OCI-M1 (cell line): ENCODE data around the gene DDR2.

Experiments used
- DNase-seq: peaks from one replicate; lab custom pipeline; 2025; lab: John Stamatoyannopoulos, UW

The DDR2 gene

DNA sequence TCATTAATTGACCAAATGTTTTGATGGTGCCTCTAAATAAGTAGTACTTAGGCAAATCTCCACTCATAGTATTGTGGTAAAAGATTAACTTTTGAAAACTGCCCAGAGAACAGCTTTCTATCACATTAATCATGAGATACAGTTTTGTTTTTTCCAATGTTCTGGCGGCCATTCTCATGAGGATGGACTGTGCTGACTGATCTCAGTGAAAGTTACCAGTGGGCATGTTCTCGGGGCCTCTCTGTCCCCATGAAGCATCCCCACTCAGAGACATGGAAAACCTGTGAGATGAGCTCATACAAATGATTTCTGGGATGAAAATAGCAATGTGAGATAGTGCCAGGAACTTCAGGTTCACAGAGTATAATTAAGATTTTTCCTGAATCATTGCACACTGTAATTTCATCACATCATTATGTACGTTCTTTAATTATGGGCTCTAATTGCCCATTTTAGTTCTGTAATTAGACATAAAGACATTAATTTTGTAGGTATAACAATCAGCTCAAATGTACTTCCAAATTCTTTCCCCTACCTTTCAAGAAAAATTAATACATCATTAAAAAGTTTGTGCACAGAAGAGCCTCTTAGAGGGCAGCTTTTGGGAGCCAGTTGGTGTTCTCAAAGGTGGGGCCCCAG, 40.5 kb downstream of the DDR2 start:
- DNase-seq, result no peak

DNA sequence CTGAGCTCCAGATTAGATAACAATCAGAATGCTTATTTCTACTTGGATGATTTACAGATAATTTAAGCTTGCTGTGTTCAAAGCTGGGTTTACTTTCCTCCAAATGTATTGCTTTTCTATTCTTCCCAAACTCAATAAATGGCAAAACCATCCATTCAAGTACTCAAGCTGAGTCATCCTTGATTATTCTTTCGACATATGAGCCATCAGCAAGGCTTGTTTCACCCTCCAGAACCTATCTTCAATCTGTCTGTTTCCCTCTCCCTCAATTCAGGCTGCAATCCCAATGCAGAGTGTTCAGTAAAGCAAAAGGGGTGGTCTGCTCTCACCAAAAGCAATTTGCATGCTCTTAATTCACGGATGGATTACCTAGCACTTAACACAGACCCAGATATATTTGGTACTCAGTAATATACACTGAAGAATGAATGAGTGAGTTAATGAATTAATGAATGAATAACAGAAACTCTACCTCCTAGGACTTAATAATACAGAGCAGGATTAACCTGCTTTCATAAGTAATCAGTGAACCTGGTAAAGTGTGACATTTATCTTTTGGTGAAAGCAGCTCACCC, 41.9 kb downstream of the DDR2 start:
- no peak for DNase-seq

DNA sequence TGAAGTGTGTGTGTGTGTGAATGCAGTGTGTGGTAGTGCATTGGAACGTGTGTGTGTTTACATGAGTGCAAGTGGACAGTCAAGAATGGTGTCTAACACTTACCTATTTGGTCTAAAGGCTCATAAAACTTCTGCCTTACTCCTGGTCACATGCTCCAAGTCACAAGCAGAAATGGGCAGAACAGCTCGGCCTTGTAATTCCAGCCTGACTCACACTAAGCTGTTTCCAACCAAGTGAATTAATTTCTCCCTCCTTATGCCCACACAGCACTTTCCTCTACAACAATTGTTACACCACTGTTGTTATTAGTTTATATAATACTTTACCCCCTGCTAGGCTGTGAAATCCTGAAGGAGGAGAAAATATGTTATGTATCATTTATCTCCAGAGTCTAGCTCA, 43.8 kb downstream of the DDR2 start:
- no peak for DNase-seq

DNA sequence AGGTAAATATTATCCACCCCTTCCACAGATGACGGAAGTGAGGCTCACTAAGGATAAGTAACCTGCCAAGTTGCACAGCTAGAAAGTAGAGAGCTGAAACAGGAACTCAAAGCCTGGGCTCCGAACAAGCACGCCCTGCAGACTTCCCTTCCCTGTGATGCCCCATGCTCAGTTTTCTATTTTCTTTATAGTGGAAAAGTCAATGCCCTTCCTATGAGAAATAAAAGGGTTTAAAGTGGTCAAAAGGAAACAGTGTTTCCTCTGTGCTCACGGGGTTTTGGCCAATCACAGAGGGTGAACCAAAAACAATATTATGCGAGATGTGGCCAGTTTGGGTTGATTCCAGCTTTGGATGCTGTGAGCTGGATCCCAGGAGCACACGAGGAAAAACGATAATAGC, 44.5 kb downstream of the DDR2 start:
- DNase-seq, result no peak

DNA sequence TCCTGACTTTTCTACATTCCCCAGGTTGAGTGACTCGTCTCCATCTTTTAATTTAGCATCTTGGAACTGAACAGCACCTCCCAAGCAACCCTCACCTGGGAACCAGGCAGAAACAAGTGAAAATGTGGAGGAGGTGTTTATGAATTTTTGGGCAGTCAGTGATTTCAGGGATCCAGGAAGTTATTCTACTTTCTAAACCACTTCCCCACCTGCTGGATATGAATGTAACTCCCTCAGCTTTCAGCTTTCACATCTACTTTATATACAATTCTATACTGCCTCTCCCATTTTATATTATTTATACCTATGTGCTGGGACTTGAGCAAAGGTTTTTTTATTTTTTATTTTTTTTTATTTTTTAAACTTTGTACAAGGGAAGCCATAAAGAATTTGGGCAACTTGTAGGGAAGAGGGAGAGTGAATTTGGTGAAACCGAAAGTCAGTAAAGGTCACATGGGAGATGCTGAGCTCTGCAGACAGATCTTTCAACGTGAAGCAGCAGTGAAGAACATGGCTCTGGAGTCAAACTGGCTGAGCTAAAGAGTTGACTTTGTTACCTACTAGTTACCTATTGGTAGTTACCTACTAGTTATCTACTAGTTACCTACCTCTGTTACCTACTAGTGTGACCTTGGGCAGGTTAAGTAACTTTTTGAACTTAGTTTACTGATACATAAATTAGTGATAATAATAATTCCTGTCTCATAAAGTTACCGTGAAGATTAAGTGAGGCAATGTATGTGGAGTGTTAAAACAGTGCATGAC, 45.5 kb downstream of the DDR2 start:
- peak; percentile 21 for DNase-seq

DNA sequence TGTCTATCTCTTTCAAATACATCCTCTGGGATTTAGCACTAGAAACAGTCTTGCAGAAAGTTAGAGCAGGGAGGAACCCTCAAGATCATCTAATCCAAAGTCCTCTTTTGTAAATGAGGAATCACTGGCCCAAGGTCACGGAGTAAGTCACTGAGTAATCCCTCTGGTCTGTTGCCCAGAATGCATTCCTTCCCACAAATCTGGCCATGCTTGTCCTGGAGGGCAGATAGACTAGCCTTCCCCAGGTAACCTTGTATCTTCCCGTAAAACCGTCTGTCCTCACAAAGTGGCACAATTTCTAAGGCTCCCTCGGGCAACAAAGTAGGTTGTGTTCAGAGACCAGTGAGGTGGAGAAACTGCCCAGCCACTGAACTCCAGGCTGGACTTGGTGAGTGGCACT, 46.2 kb downstream of the DDR2 start:
- DNase-seq, result no peak

DNA sequence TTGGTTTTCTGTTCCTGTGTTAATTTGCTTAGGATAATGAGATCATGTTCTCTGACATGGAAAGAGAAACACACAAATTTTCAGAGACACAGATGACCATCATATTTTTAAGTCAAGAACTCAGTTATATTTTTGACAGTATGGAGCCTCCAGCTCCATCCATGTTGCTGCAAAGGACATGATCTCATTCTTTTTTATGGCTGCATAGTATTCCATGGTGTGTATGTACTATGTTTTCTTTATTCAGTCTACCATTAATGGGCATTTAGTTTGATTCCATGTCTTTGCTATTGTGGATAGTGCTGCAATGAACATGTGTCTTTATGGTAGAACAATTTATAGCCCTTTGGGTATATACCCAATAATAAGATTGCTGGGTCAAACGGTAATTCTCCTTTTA, 47.0 kb downstream of the DDR2 start:
- no peak for DNase-seq

DNA sequence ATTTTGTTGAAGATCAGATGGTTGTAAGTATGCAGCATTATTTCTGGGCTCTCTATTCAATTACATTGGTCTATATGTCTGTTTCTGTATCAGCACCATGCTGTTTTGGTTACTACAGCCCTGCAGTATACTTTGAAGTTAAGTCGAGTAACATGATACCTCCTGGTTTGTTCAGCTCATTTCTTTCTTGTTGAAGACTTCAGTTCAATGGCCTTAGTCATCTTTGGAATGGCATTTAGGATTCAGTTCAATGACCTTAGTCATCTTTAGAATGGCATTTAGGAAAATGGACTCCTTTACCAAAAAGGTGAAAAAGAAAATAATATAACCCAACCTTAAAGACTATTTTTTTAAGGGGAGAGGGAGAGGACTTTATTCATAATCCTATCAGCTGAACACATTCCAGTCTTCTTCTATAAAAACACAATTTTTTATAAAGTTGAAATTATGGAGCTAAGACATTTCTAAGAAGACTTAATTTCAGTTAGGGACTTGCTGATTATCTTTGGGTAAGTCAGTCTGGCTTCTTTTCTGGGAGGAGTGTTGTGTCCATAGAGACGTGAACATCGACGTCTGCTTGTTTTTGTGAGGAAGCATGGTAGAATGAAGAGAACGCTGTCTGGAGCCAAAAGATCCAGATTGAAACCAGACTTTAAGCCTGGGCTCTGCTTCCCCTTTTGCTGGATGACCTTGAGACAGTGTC, 48.3 kb downstream of the DDR2 start:
- DNase-seq, result no peak

DNA sequence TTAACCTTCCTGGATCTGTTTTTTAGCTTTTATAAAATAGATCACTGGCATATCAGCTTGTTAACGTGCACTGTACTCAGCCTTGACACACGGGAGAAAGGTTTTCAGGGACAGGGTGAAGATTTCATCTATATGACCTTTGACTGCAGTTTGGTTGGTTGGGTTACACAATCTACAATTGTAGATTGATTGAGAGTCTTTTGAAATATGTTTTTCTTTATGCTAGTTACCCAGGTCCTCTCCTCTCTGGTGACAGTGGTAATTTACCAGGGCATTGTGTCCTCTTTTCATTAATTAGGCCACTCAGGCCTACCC, 48.8 kb downstream of the DDR2 start:
- DNase-seq, result no peak

DNA sequence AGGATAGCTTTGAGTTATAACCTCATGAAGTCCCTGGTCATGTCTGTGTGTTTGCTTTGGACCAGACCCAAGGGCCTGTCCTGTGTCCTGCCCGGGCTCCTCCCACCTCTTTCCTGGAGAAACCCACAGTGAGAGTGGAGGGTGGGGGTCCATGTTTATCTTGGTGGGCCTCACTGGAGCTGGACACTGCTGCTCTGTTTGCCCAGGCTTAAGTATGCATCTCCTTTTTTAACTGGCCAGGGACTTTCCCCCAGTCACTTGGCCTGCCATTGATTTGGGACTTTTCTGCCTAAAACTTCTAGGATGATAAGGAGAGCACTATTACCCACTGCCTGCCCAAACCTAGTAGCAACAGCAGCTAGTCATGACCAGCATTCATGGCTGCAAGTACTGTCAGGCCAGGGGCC, 49.8 kb downstream of the DDR2 start:
- DNase-seq, result no peak

DNA sequence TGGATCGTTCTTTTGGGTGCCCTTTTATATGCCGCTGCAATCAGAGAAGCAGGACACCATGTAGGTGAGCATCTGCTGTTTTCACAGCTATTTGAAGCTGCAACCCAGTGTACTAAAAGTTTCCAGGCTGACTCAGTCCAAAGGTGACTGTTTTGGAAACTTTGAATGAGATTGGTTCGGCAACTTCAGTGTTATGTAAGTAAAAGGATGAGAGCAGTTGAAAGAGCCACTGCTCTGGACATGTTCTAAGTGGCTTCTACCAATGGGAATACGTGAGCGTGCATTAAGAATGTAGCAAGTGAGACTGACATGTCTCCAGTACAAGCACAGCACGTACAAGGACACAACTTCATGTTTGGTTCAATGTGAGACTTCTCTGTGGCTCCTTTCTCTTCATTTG, 55.6 kb downstream of the DDR2 start:
- no peak for DNase-seq

DNA sequence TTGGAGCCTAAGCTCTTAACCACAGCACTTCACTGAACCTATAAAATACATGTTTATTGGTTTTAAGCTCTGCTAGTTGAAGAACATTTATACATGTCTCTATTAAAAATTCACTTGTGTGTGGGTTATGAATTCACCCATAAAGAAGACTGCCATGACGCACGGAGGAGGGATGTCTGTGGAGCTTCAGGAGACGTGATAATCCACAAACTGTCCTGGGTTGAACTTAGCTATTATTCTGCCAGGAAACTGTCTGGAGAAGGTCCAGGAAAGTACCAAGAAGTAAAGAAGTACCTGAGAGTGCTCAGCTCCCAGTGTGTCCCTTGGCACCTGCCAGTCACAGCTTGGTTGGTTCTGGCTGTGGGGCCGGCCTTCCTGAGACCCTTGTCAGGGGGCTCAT, 56.3 kb downstream of the DDR2 start:
- no peak for DNase-seq

DNA sequence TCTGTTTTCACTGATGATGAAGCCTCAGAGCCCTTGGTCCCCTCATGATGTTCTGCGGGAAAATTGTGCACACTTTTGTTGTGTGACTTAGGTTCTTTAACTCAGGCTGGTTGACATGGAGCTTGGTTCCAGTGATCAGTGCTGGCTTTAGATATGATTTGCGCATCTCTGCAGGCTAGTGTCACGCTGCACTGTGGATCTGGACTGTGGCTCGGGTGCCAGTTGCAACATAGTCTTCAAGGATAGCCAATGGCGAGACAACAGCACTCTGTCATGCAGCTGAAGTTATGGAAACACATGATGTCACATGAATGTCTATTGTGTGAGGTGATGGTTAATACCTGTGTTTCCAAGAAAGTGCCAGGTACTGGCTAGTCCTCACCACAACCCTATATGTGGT, 56.7 kb downstream of the DDR2 start:
- no peak for DNase-seq

DNA sequence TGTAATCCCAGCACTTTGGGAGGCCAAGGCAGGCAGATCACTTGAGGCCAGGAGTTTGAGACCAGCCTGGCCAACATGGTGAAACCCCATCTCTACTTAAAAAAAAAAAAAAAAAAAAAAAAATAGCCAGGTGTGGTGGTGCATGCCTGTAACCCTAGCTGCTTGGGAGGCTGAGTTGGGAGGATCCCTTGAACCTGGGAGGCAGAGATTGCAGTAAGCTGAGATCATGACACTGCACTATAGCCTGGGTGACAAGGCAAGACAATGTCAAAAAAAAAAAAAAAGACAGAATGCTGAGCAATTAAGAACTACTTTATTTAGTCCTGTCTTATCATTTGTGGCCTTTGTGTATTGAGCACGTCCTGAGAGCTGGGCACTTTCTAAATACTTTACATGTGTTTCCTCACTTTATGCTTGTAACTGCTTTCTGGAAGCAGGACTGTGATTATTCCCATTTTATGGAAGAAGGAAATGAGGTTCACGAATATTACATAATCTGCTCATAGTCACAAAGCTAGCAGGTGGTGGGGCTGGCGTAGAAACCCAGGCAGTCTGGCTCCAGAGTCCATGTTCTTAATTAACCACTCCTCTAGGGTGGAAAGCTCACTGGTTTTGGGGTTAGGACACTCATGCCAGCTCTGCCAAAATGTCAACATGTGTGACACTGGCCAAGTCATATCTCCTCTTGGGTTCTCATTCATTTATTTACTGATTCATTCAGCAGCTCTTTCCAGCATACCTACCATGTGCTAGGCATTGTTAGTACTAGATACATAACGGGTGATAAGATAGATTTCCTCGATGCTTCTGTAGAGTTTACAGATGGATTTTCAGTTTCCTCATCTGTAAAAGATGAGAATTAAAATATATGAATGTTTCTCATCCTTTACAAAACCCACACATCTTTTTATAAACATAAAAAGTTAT, 57.7 kb downstream of the DDR2 start:
- peak; percentile 23 for DNase-seq

DNA sequence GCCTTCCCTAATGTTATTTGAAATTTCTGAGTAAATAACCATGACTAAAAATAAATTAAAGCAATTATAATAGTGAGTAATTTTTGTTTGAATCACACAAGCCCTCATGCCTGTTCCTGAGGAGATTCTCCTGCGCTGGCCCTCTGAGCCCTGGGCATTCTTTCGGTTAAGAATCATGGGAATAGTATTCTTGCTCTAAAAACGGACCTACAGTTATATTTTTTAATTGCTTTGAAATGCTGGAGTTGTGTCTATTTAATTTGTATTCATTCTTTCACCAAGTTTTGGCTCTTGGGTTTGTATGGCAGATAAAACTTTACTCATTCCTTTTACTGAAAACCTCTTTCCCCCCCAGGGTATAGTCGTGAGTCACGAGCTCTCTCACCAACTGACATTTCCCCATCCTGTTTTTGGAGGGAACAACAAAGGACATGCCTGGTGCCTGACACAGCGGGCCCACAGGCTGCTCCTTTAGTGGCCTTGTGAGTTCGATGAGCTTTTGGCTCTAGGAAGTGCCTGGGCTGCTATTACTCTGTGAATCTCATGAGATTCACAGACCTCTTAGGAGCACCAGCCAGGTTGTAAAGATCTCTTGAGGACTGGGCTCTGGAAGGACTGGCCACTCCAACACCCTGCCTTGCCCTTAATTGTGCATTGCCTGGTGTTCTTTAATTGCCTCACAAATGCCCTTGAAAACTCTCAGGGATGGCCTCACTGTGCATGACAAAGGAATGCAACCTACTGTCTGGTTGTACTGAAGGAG, 58.6 kb downstream of the DDR2 start:
- peak; percentile 11 for DNase-seq

DNA sequence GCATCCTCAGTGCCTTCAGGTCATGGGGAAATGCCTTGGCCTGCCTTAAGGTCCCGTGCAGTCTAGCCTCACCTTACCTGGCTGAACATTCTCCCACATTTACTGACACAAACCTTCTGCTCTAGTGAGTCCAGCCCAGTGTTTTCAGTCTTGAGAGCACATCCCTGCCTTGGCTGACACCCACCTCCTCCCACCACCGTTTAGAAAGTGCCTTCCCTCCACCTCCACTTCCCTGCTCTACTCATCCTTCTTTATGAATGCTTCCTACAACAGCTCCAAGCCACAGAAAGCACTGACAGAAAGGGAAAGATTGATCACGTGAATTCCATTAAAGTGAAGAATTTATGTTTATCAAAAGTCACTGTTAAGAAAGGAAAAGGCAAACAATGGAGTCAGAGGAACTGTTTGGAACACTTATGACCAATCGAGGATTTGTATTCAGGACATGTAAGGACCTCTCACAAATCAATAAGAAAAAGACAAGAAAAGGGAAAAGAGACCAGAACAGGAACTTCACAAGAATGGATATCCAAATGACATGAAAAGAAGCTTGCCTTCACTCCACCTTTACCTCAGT, 59.8 kb downstream of the DDR2 start:
- DNase-seq, result no peak

DNA sequence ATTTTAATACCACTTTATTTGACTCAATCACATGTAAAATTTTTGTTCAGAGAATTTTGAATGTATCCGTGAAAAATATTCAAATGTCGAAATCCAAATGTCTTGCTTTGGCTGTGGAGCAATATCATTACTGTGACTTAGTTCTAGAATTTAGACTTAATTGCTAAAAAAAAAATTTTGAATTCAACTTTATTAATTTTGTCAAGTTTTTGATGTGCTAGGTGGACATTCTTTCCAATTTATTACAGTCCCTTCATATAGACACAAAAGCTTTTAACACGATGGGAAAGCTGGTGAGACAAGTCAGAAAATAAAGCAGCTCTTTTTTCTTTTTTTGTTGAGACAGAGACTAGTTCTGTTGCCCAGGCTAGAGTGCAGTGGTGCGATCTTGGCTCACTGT, 62.6 kb downstream of the DDR2 start:
- DNase-seq, result no peak

DNA sequence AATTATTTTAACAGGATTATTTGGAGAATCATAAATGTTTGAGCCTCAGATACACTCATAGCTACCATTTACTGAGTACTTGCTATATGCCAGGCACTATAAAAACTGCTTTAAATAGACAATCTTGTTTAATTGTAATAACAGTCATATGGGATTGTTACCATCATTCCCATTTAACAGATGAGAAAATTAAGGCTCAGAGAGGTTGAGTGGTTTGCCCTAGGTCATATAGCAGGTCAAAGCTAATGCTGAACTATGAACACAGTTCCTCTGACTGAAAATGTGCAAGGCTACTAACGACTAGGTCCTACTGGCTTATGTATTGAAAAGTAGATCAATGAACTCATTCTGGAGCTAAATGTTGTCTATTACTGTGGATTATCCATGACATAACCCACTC, 63.4 kb downstream of the DDR2 start:
- no peak for DNase-seq

DNA sequence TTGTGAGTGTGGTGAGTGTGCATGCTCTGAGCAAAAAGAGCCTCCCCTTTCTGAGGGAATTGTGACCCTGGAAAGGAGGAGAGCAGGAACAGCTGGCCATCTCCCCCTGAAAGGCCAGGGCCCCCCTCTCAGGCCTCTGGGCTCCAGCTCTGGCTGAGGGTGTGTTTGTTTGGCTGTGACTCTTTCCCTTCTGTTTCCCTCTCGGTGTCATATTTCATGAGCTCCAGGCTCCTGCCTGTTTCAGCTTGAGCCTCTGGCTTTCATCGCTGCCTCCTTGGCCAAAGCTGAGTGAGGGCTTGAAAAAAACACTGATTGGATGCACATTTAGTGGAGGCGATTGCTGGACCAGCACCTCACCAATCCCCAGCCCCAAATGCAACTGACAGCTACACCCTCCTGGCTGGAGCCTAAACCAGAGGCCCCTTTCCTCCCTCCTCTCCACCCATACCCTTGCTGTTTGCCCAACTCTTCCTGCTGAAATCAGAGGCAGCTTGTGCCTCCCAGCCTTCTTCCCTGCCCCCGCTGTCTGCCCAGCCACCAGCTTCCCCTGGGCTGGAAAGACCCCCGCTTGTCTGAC, 64.1 kb downstream of the DDR2 start:
- DNase-seq, result peak; percentile 48

DNA sequence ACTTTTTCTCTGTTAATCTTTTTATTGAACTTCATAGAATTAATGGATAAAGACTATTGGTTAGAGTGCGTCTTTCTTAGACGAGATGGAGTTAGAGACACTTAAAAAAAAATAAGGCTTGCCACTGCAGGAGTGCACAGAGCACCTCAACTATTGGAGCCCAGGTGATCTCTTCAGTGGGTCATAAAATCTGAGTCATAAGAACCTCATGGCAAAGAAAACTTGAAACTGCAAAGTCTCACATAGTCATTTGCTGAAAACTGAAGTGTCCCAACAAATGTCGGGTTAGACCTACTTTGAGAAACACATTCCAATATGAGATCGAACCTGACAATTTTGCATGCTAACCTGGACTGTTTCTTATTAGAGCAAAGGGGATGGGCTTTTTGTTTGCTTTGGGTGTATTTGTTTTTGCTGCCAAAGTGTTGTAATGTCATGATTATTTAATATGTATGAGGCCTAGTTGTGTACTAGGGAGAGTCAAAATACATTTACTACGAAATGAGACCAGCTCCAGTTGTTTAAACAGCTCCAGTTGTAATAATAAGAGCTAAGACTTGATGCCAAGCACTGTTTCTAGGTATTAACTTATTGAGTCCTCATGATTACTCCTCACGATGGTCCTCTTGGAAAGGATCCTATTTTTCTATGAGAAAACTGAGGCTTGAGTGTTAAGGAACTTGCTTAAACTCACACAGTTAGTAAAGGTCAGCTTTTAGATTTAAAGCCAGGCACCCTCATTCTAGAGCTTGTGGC, 65.1 kb downstream of the DDR2 start:
- no peak for DNase-seq
